ENCODE data around the gene WDR7.

WDR7 gene

DNA sequence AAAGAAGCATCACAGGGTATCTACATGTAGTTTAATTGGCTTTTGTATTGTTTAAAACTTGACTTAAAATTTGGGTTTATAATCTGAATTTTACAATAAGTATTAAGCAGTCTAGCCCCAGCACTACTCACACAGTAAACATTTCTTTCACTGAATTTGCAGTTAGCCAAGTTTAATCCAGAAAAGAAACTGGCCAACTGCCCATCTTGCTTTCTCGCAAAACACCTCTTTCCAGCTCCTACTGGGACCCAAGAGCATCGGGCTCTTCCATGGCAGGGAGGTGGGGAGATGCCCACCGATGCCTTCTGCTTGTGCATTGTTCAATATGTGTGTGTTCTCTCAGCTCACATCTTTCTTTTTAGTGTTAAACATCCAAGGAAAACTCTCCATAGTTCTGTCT is 283.0 kb downstream of the WDR7 start:
- ChIA-PET POLR2A (no interaction called here), CTCF (interaction anchor here (1.3 to 1.9 kb wide), 3 partner anchors 10 to 17 kb away, joined by 4 to 6 read pairs (median 5); no protein-coding TSS in a partner anchor)
- no peak for DNase-seq (ENCODE audit: extremely low spot score)
- TF ChIP-seq, protein P1, sequence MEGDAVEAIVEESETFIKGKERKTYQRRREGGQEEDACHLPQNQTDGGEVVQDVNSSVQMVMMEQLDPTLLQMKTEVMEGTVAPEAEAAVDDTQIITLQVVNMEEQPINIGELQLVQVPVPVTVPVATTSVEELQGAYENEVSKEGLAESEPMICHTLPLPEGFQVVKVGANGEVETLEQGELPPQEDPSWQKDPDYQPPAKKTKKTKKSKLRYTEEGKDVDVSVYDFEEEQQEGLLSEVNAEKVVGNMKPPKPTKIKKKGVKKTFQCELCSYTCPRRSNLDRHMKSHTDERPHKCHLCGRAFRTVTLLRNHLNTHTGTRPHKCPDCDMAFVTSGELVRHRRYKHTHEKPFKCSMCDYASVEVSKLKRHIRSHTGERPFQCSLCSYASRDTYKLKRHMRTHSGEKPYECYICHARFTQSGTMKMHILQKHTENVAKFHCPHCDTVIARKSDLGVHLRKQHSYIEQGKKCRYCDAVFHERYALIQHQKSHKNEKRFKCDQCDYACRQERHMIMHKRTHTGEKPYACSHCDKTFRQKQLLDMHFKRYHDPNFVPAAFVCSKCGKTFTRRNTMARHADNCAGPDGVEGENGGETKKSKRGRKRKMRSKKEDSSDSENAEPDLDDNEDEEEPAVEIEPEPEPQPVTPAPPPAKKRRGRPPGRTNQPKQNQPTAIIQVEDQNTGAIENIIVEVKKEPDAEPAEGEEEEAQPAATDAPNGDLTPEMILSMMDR (IDR thresholded peaks at IDR 0.05; ENCODE audit: control extremely low read depth, extremely low read depth, low read depth, missing control alignments): no peak

DNA sequence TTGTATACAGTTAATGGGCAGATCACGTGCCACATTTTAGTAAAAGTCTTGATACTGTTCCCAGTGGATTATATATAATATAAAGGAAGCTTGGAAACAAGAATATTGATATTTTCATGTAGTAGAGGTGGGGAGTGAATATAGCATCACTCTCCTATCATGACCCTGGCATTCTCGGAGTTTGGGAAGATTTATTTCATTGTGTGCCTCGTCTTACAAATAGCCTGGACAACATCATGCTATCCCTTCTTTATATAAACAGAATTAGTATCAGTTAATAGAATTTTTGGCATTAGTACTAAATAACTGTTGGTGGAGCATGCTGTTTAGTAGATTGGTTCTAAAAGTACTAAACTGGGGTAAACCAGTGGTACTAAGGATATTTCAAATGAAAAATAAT is 283.7 kb downstream of the WDR7 start:
- ChIA-PET CTCF (interaction anchor here (0.8 to 1.9 kb wide), 4 partner anchors 9 to 24 kb away, joined by 3 to 6 read pairs (median 4); no protein-coding TSS in a partner anchor), POLR2A (no interaction called here)
- DNase-seq (ENCODE audit: extremely low spot score): no peak
- TF ChIP-seq, protein P1 (IDR thresholded peaks at IDR 0.05; ENCODE audit: control extremely low read depth, extremely low read depth, low read depth, missing control alignments): no peak

DNA sequence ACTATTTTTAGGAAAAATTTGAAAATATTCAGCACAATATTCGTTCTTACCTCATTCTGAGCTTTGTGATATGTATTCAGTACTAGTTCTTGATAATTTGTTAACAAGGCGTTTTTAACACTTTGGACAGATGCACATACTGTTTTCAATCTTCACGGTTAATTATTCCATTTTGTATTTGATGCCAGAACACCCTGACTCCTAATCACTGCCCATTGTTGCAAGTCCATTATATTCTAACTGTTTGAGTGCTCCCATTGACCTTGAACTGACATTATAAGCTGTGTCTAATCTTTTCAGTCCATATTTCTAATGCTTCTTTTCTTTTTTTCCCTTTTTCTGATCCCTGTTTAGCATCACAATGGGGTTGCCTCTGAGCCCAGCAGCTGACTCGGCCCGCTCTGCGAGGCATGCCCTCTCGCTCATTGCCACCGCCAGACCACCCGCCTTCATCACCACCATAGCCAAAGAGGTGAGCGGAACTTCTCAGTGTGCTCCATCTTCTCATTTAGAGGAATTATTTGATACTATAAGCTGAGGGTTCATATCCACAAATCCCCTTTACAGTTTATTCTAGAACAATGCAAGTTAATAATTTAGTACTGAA is 284.4 kb downstream of the WDR7 start:
- CTCF ChIA-PET: interaction anchor here (0.8 to 1.9 kb wide), 5 partner anchors 10 to 25 kb away, joined by 3 to 6 read pairs (median 4); no protein-coding TSS in a partner anchor
- no peak for DNase-seq (ENCODE audit: extremely low spot score)
- TF ChIP-seq, protein P1 (IDR thresholded peaks at IDR 0.05; ENCODE audit: control extremely low read depth, extremely low read depth, low read depth, missing control alignments): no peak
- POLR2A ChIA-PET: no interaction called here

DNA sequence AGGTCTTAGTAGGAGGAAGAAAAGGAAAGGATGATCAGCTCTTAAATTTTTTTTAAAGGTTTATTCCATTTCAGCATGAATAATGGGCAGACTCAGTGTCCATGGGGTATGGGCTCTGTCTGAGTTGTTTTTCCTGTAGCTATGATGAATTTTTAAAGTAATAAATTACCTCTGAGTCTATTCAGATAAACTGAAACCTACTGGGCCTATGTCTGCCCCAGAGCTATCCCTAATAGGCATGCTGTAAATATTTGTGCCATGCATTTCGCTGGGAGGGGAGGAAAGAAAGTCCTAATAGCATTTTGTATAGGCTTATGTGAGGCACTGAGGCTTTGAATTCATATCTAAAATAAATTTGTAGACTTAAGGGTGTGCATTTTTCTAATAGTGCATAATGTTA is 285.3 kb downstream of the WDR7 start:
- no peak for DNase-seq (ENCODE audit: extremely low spot score)
- POLR2A ChIA-PET: no interaction called here
- TF ChIP-seq, protein P1 (IDR thresholded peaks at IDR 0.05; ENCODE audit: control extremely low read depth, extremely low read depth, low read depth, missing control alignments): no peak
- CTCF ChIA-PET: interaction anchor here (1.4 to 1.9 kb wide), 3 partner anchors 9 to 18 kb away, joined by 3 to 6 read pairs (median 5); no protein-coding TSS in a partner anchor

DNA sequence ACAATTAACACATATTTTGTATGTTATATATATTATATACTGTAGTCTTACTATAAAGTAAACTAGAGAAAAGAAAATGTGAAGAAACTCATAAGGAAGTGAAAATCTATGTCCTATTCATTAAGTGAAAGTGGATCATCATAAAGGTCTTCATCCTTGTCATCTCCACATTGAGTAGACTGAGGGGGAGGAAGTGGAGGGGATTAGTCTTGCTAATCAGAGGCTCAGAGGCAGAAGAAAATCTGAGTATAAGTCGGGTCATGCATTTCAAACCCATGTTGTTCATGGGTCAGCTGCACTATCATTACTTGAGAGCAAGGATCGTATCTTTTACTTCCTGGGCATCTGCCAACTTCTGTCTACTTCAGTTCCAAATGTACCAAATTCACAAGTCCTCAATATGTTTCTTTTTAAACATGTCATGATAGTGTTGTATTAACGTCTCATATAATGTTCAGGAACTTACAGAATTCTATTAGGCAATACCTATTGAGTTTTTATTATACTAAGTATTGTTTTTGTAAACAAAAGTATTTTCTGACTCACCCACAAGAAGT is 286.8 kb downstream of the WDR7 start:
- TF ChIP-seq, protein P1 (IDR thresholded peaks at IDR 0.05; ENCODE audit: control extremely low read depth, extremely low read depth, low read depth, missing control alignments): no peak
- ChIA-PET POLR2A (no interaction called here), CTCF (no interaction called here)
- no peak for DNase-seq (ENCODE audit: extremely low spot score)

DNA sequence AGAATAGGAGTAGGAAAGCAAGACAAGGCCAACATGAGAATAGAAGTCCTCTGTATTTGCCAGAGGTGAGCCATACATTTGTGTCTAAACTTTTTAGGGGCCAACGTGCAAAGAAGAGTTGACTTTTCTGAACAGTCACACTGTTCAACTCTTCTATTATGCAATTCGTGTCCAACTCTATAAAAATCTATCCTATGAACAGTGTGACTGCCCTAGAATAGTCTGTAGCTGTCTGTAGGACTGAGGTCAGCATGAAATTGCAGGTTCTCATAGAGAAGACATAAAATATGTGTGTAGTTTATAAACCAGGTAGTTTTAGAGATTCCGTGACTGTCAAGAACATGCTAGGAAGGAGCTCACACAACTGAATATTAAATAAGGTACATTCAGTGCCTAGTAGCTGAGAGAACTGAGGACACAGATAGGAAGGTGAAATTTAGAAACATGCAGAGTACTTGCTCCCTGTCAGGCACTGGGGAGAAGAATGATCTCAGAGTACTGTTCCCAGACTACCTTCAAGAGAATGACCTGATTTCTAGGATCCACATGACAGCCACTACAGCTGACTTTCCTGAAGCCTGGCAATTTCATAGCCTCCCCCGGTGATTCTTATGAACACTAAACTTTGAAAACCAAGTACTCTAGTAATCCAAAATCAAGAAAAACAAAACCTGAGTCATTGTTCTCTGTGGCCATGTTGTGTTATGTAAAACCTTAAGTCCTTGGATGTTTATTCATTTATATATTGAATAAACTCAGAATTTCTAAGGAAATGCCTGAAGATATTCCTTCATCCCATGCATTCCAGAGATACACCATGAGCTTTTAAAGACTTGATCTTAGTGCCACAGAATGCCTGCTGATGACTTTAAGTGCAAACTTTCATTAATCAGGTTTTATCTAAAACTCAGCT is 294.3 kb downstream of the WDR7 start:
- DNase-seq (ENCODE audit: extremely low spot score): no peak
- ChIA-PET POLR2A (no interaction called here), CTCF (interaction anchor here (1.1 to 2.1 kb wide), 8 partner anchors 9 to 41 kb away, joined by 4 to 6 read pairs (median 4); no protein-coding TSS in a partner anchor)
- TF ChIP-seq, protein P1 (IDR thresholded peaks at IDR 0.05; ENCODE audit: control extremely low read depth, extremely low read depth, low read depth, missing control alignments): no peak
